Measurements from ENCODE around the gene CCBE1.

Gene CCBE1

DNA sequence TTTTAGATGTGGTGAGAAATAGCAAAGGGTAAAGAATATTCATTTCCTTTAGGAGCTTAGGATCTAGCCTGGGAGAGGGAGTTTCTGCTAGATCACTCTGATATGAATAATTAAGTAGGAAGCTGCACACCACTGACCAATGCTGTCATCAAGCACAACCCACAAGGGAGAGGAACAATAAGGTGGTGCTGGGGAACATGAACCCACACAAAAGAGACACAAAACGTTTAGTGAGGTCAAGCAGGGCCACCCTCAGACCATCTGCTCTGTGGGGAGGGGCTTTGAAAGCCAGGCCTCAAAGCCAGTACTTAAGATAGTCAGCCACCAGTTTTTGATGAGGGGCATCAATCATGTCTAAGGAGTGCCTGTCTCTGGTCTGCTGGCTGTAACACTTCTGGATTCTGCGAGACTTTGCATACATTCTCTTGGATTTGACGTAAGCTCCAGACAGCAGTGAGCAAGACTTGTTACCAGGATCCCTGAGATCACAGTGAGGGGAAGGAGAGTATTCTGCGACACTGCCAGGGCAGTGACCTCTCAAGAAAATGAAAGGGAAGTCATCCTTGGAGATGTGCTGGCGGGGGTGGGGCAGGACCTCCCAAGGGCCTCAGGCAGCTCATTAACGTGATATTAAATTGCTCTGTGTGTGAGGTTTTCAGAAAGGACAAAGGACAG lies 127.0 kb downstream of the CCBE1 start:
- DNase-seq (ENCODE audit: low read depth), result no peak

GRCh38 chr18:59569390-59569791 lies 127.8 kb downstream of the CCBE1 start:
- DNase-seq (ENCODE audit: low read depth), result no peak

DNA sequence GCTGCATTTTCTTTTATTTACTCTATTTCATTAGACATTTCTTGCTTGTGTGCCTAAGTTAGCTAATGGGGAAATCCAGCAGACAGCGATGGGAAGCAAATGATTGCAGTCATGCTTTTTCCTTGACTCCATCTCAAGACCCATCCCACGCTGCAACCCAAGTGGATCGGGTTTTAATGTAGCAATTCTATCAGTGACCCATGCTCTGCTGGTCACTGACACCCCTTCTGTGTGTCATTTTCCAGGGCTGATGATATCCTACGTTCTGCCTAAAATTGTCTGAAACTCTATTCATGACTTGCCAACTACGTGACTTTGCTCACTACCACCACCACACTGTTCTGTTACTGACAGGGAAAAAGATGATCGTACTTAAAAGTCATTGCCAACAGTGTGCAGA lies 129.8 kb downstream of the CCBE1 start:
- DNase-seq (ENCODE audit: low read depth), result no peak

- DNase-seq (ENCODE audit: low read depth), result no peak
Observed at GRCh38 chr18:59566533-59566971, 130.7 kb downstream of the CCBE1 start.

DNA sequence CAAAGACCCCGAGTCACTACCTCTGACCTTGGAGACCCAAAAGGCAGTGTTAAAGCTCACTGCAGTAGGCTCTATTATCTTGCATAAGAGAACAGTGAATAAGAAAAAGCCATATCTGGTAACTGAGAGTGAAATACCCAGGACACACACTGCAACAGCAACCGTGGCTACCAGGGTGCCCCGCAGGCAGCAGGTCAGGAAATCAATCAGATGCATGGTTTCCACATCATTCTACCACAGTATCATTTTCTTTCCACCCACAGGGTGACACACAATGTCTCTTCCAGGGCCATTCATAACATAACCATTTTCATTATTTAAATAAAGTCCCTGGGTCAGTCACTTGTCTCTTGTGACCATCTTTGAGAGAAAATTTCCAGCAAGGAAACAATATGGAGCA lies 131.3 kb downstream of the CCBE1 start:
- DNase-seq (ENCODE audit: low read depth), result no peak

DNA sequence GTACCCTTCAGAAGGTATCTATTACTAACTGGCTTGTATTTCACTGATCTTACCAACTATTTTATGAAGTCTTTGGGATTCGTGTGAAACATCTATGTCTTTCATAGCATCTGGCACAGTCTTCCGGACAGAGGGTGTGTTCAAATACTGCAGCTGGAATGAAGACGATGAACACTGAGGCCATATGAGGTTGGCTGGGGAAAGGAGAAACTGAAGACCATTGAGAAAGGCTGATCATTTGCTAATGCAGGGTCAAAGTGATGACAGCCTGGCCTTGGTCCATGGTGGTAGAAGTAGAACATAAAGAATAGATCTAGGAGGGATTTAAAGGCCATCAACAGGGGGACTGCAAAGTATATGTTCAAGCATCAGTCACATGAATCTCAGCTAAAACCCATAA lies 132.7 kb downstream of the CCBE1 start:
- DNase-seq (ENCODE audit: low read depth), result no peak

DNA sequence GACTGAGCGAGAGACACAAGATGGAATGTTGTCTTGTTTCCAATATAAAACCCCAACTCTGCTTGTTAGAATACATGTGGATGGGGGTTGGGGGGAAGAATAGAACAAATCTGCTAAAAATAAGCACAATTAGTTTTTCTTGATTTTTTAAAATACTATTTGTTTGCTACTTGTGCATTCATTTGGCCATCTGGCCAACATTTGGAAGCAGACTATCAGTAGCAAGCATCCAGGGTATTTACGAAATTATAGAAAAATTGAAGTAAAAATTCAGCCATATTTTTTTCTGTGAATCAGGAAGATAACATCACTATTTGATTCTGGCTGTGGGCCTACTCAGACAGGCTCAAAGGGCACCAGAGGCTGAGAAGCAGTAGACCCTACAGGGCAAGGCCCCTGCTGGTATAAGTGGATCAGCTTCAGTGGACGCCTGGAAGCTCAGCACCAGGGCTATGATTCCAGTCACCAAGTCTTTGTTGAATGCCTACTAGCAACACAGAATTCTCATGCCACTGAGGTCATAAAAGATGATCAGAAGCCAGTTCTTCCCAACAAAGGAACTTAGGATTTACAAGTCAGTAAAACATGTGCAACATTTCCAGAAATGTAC lies 133.9 kb downstream of the CCBE1 start:
- no peak for DNase-seq (ENCODE audit: low read depth)

DNA sequence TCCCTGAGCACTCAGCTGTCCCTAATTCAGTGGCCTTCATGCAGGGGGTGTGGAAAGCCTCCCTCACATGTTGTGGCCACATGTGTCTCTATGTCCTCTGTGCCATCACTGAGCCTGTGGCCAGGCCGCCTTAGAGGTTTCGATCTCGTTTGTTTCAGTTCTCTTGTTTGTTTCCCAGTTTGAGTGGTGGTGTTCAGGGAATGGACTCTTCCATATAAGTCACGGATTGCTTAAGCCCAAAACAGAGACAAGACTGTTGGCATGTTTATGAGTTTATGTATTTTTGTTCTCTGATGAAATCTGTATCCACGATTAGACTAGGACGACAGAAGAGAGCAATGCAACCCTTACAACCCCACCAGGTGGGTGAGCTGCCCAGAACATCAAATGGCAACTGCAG lies 134.5 kb downstream of the CCBE1 start:
- no peak for DNase-seq (ENCODE audit: low read depth)

DNA sequence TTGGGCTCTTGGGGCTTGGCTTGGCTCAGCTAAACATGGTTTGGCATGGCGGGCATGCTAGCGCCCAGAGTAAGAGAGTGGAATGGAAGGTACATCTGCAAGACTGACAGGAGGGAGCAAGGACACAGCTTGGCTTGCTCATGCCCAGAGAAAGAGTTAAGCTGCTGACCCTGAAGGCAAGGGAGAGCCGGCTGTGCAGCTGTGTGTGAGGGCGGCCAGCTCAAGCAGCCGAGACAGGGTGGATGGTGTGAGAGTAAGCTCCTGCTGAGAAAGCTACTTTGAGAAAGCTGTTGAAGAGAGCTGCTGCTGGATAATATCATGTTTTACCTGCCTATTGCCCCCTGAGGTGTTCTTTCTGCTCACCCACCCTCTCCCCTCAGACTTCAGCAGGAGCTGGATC lies 135.6 kb downstream of the CCBE1 start:
- DNase-seq (ENCODE audit: low read depth), result no peak

DNA sequence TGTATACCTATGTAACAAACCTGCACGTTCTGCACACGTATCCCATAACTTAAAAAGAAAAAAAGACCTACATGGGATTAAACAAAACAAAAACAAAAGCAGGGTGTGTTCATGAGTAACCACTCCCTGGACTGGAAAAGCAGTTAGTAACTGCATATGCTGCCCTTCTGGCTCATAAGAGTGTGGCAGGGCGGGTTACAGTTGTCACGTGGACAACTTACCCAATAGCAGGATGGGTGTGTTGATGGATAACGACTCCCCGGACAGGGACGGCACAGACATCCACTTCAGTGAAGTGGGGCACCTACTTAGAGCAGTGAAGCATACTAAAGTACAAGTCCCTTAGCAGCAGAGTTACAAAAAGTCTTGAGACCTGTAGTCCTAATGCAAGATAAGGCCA lies 136.7 kb downstream of the CCBE1 start:
- no peak for DNase-seq (ENCODE audit: low read depth)

GRCh38 chr18:59559528-59559927 lies 137.7 kb downstream of the CCBE1 start:
- no peak for DNase-seq (ENCODE audit: low read depth)

DNA sequence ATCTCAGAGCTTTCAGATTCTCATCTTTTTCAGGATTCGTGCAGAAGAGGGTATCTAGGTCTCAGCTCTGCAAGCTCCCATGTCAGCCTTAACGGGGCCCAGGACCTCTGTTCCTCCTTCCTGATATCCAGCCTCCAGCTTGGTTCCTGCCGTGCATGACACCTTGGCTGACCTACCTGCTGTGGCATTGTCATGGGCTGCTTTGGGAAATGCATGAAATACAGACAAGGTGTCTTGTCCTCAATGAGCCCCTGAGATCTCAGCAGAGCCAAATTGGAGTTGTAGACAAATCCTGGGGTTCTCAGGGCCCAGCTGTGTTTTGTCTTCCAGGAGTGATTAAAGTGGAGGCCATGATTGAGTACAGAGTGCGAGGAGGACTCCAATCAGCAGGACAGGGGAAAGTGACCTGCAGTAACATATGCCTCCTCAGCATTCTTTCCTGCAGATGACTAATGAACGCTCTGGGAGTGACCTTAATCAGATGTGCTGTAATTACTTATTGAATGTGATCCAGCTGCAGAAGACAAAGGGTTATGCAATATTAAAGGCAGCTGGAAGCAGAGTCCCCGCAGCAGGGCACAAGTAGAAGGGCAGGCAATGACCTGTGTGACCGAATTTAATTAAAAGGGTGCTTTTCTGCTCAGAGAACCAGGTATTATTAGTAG lies 141.1 kb downstream of the CCBE1 start:
- no peak for DNase-seq (ENCODE audit: low read depth)

- DNase-seq (ENCODE audit: low read depth), result no peak
Observed at GRCh38 chr18:59554796-59555335, 142.4 kb downstream of the CCBE1 start.

DNA sequence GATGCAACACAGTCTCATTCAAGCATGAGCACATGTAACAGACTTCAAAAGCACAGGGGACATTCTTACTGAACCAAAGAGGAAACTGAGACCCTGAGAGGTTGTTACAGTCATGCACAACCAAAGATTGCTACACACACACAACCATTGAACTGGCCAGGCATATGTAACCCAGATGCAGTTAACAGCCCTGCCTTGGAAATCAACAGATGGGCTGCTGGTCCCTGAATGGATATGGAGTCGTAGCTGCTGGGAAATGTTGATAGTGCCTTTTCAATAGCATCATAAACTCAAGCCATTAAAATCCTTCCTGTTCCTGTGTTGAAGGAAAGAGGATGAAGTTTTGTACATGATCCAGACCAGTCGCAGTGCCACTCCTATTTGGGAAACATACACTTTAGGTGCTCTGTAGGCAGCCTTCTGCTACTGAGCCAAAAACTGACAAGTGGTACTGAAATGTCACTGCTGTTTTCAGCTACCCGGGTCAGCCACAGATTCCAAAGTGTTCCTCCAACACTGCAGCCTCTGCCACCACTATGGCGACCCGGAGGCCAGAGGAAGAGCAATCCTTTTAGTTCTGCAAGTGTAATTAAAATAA lies 143.9 kb downstream of the CCBE1 start:
- no peak for DNase-seq (ENCODE audit: low read depth)

GRCh38 chr18:59551902-59552635 lies 145.2 kb downstream of the CCBE1 start:
- no peak for DNase-seq (ENCODE audit: low read depth)

DNA sequence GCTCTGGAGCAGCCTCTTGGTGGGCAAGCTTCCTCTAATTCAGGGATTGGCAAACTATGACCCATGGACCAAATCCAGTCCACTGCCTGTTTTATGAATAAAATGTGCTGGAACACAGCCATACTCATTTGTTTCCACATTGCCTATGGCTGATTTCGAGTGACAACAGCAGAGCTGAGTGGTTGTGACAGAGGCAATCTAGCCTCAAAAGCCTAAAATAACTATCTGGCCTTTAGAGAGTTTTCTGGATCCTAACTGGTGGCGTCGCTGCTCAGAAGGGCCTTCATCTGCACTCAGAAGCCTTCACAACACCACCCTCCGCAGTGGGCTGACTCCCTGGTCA lies 147.1 kb downstream of the CCBE1 start:
- DNase-seq (ENCODE audit: low read depth), result no peak

DNA sequence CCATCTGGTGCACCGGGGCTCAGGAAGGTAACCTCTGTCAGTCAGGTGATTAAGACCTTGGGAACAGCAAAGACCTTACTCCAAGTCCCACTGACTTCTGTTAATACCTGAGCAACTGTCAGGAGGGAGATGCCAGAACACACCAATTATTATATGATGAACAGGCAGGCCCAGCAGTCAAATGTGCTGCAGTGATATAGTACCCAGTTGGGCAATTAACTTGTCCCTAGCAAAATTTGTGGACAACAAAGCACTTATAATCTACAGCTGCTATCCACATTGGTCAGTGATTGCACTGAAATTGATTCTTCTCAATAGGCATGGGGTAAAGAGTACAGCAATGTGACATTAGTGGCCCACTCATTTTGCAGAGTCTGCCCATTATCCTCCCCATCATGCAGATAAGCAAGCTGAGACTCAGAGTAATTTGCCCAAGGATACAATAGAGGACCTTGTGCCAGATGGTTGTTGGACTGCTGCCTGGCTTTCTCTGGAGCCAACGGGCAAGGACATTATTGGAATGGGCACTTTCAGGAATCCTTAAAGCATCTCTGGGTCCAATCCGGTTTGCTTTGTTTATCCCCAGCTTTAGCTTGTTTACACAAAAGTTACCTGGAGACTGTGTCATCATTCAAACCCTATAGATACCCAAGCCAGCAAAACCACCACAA lies 147.6 kb downstream of the CCBE1 start:
- DNase-seq (ENCODE audit: low read depth), result no peak

DNA sequence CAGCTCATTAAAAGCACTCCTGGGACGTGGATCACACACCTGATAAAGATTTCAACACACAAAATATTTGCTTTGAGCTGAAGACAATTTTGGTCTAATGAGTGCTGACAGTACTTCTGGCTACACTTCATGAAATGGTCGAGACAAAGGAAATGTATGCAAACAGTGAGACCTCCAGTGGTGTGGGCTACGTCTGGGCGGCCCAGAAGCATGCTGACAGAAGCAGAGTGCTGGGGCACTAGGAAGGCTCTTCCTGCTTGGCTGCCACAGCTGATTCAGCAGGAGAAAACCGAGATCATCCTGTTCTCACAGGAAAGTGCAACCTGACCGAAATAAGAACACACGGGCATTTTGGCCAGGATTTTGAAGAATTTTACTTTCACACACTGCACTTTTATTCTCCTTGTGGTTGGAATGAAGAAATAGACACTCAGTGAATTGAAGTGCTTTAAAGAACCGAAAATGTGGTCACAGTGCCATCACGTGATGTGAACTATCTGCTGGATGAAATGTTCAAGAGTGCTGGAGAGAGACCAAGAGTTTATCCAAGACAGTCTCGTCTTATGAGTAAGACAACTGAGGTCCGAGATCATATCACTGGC lies 149.5 kb downstream of the CCBE1 start:
- DNase-seq (ENCODE audit: low read depth), result no peak

GRCh38 chr18:59546188-59546587 lies 151.0 kb downstream of the CCBE1 start:
- DNase-seq (ENCODE audit: low read depth), result no peak

GRCh38 chr18:59540780-59541179 lies 156.4 kb downstream of the CCBE1 start:
- DNase-seq (ENCODE audit: low read depth), result no peak

DNA sequence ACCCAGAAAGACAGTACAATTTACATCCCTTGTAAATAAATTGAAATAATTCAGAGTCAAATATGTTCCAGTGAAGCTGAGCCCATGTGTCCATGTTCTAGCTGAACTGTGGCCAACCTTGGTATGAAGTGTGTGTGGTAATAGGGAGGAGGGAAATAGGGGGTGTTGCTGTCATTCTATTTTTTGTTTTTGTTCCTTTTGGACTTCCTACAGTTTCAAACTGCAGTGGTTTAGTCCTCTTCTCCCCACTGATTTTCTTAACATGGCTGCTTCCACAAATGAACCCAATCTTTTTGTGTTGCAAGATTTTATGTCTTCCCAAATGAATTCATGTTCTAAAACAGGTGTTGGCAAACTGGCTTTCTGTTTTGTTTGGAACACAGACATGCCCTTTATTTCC lies 156.9 kb downstream of the CCBE1 start:
- DNase-seq (ENCODE audit: low read depth), result no peak

Data from stimulated activated CD8-positive, alpha-beta memory T cell treated with anti-CD3 and anti-CD28 coated beads, Interleukin-4, amount 100 ng/mL, for 24 hours (primary cell).